ENCODE data around the gene IFT122.

Gene IFT122

GRCh38 chr3:129428007-129428375 lies 12.0 kb upstream of the IFT122 start:
- no peak overlapping the region for H3K27ac ChIP-seq (ENCODE audit: low read depth, low read length)
- peak overlapping the region; percentile 81 for H3K4me3 ChIP-seq (ENCODE audit: low read depth, low read length)
- peak overlapping the region; percentile 61 for H2AFZ ChIP-seq (ENCODE audit: low read length, unreplicated experiment)
- no peaks in the 10 kb centered on the region; the same call in 1 of the 2 replicates for H3K27me3 ChIP-seq (ENCODE audit: insufficient read depth, low read length)
- peaks cover 10% of the 10 kb centered on the region for H3K4me1 ChIP-seq (ENCODE audit: control insufficient read depth, insufficient read depth, low read length, unreplicated experiment)
- H3K79me2 ChIP-seq (ENCODE audit: control insufficient read depth, insufficient read depth, low read length, unreplicated experiment) = no peaks in the 10 kb centered on the region
- peaks cover 17% of the 10 kb centered on the region for H3K36me3 ChIP-seq (ENCODE audit: insufficient read depth, low read length)

- H3K27me3 ChIP-seq (ENCODE audit: insufficient read depth, low read length) = no peaks in the 10 kb centered on the region; the same call in 1 of the 2 replicates
- H3K4me1 ChIP-seq (ENCODE audit: control insufficient read depth, insufficient read depth, low read length, unreplicated experiment) = peaks cover 10% of the 10 kb centered on the region
- H3K27ac ChIP-seq (ENCODE audit: low read depth, low read length) = peak within 1 kb of the TSS; percentile 21; the same call in 1 of the 2 replicates
- H3K4me3 ChIP-seq (ENCODE audit: low read depth, low read length) = peak within 1 kb of the TSS; percentile 81
- H3K36me3 ChIP-seq (ENCODE audit: insufficient read depth, low read length) = peaks cover 22% of the 10 kb centered on the region
- no peaks in the 10 kb centered on the region for H3K79me2 ChIP-seq (ENCODE audit: control insufficient read depth, insufficient read depth, low read length, unreplicated experiment)
- peak within 1 kb of the TSS; percentile 71 for H2AFZ ChIP-seq (ENCODE audit: low read length, unreplicated experiment)
Measured at GRCh38 chr3:129428376-129429079, 11.5 kb upstream of the IFT122 start, which contains the start of gene EFCAB12. Gene EFCAB12, minus strand, starts transcription at chr3:129428636. Its CDS starts 148 bp downstream, at chr3:129428488.

GRCh38 chr3:129429080-129429451 lies 11.0 kb upstream of the IFT122 start:
- peaks cover 27% of the 10 kb centered on the region for H3K36me3 ChIP-seq (ENCODE audit: insufficient read depth, low read length)
- peak overlapping the region; percentile 21; the same call in 1 of the 2 replicates for H3K27ac ChIP-seq (ENCODE audit: low read depth, low read length)
- peak overlapping the region; percentile 71 for H2AFZ ChIP-seq (ENCODE audit: low read length, unreplicated experiment)
- no peaks in the 10 kb centered on the region for H3K79me2 ChIP-seq (ENCODE audit: control insufficient read depth, insufficient read depth, low read length, unreplicated experiment)
- no peaks in the 10 kb centered on the region; the same call in 1 of the 2 replicates for H3K27me3 ChIP-seq (ENCODE audit: insufficient read depth, low read length)
- peaks cover 6% of the 10 kb centered on the region for H3K4me1 ChIP-seq (ENCODE audit: control insufficient read depth, insufficient read depth, low read length, unreplicated experiment)
- peak overlapping the region; percentile 81 for H3K4me3 ChIP-seq (ENCODE audit: low read depth, low read length)

- no peak overlapping the region for H3K27ac ChIP-seq (ENCODE audit: low read depth, low read length)
- peaks cover 30% of the 10 kb centered on the region for H3K36me3 ChIP-seq (ENCODE audit: insufficient read depth, low read length)
Measured at GRCh38 chr3:129429602-129430001, 10.4 kb upstream of the IFT122 start.

GRCh38 chr3:129432036-129432435 lies 8.0 kb upstream of the IFT122 start:
- H3K27ac ChIP-seq (ENCODE audit: low read depth, low read length) = no peak overlapping the region
- peaks cover 43% of the 10 kb centered on the region for H3K36me3 ChIP-seq (ENCODE audit: insufficient read depth, low read length)
- no peaks in the 10 kb centered on the region; the same call in 1 of the 2 replicates for H3K27me3 ChIP-seq (ENCODE audit: insufficient read depth, low read length)
- peaks cover 28% of the 10 kb centered on the region for H3K4me1 ChIP-seq (ENCODE audit: control insufficient read depth, insufficient read depth, low read length, unreplicated experiment)
- no peak overlapping the region for H2AFZ ChIP-seq (ENCODE audit: low read length, unreplicated experiment)
- H3K4me3 ChIP-seq (ENCODE audit: low read depth, low read length) = no peak overlapping the region
- peaks cover 18% of the 10 kb centered on the region for H3K79me2 ChIP-seq (ENCODE audit: control insufficient read depth, insufficient read depth, low read length, unreplicated experiment)

More at GRCh38 chr3:129429602-129430001, 10.4 kb upstream of the IFT122 start:
- Histone ChIP-seq H3K79me2 (ENCODE audit: control insufficient read depth, insufficient read depth, low read length, unreplicated experiment) (no peaks in the 10 kb centered on the region), H3K27me3 (ENCODE audit: insufficient read depth, low read length) (no peaks in the 10 kb centered on the region; the same call in 1 of the 2 replicates), H3K4me1 (ENCODE audit: control insufficient read depth, insufficient read depth, low read length, unreplicated experiment) (peaks cover 6% of the 10 kb centered on the region), H3K4me3 (ENCODE audit: low read depth, low read length) (no peak overlapping the region), H2AFZ (ENCODE audit: low read length, unreplicated experiment) (no peak overlapping the region)

- Histone ChIP-seq H3K27ac (ENCODE audit: low read depth, low read length) (no peak overlapping the region), H2AFZ (ENCODE audit: low read length, unreplicated experiment) (no peak overlapping the region), H3K4me1 (ENCODE audit: control insufficient read depth, insufficient read depth, low read length, unreplicated experiment) (peaks cover 29% of the 10 kb centered on the region), H3K4me3 (ENCODE audit: low read depth, low read length) (no peak overlapping the region), H3K27me3 (ENCODE audit: insufficient read depth, low read length) (no peaks in the 10 kb centered on the region; the same call in 1 of the 2 replicates), H3K36me3 (ENCODE audit: insufficient read depth, low read length) (peaks cover 45% of the 10 kb centered on the region), H3K79me2 (ENCODE audit: control insufficient read depth, insufficient read depth, low read length, unreplicated experiment) (peaks cover 22% of the 10 kb centered on the region)
Measured at GRCh38 chr3:129432671-129433070, 7.4 kb upstream of the IFT122 start.

- Histone ChIP-seq H3K79me2 (ENCODE audit: control insufficient read depth, insufficient read depth, low read length, unreplicated experiment) (peaks cover 31% of the 10 kb centered on the region), H3K27ac (ENCODE audit: low read depth, low read length) (no peak overlapping the region), H3K4me1 (ENCODE audit: control insufficient read depth, insufficient read depth, low read length, unreplicated experiment) (peaks cover 34% of the 10 kb centered on the region), H3K36me3 (ENCODE audit: insufficient read depth, low read length) (peaks cover 45% of the 10 kb centered on the region), H3K4me3 (ENCODE audit: low read depth, low read length) (no peak overlapping the region), H2AFZ (ENCODE audit: low read length, unreplicated experiment) (no peak overlapping the region), H3K27me3 (ENCODE audit: insufficient read depth, low read length) (no peaks in the 10 kb centered on the region)
Measured at GRCh38 chr3:129433565-129433964, 6.5 kb upstream of the IFT122 start.

- Histone ChIP-seq H3K36me3 (ENCODE audit: insufficient read depth, low read length) (peaks cover 45% of the 10 kb centered on the region), H3K4me1 (ENCODE audit: control insufficient read depth, insufficient read depth, low read length, unreplicated experiment) (peaks cover 30% of the 10 kb centered on the region), H3K27ac (ENCODE audit: low read depth, low read length) (no peak overlapping the region), H3K4me3 (ENCODE audit: low read depth, low read length) (no peak overlapping the region), H2AFZ (ENCODE audit: low read length, unreplicated experiment) (no peak overlapping the region), H3K27me3 (ENCODE audit: insufficient read depth, low read length) (no peaks in the 10 kb centered on the region), H3K79me2 (ENCODE audit: control insufficient read depth, insufficient read depth, low read length, unreplicated experiment) (peaks cover 36% of the 10 kb centered on the region)
Measured at GRCh38 chr3:129434140-129434539, 5.9 kb upstream of the IFT122 start.

- H3K4me3 ChIP-seq (ENCODE audit: low read depth, low read length) = peak overlapping the region; percentile 12; the same call in 1 of the 2 replicates
- H3K79me2 ChIP-seq (ENCODE audit: control insufficient read depth, insufficient read depth, low read length, unreplicated experiment) = peaks cover 42% of the 10 kb centered on the region
- H3K27ac ChIP-seq (ENCODE audit: low read depth, low read length) = no peak overlapping the region
- H3K4me1 ChIP-seq (ENCODE audit: control insufficient read depth, insufficient read depth, low read length, unreplicated experiment) = peaks cover 30% of the 10 kb centered on the region
- H3K27me3 ChIP-seq (ENCODE audit: insufficient read depth, low read length) = no peaks in the 10 kb centered on the region
- no peak overlapping the region for H2AFZ ChIP-seq (ENCODE audit: low read length, unreplicated experiment)
- peaks cover 45% of the 10 kb centered on the region for H3K36me3 ChIP-seq (ENCODE audit: insufficient read depth, low read length)
Measured at GRCh38 chr3:129435367-129435766, 4.7 kb upstream of the IFT122 start.

GRCh38 chr3:129439226-129439816 lies 703 bp upstream of the IFT122 start:
- Histone ChIP-seq H3K79me2 (ENCODE audit: control insufficient read depth, insufficient read depth, low read length, unreplicated experiment) (peaks cover 63% of the 10 kb centered on the region), H3K27ac (ENCODE audit: low read depth, low read length) (peak overlapping the region; percentile 53), H3K4me1 (ENCODE audit: control insufficient read depth, insufficient read depth, low read length, unreplicated experiment) (peaks cover 64% of the 10 kb centered on the region)

More at GRCh38 chr3:129439226-129439816, 703 bp upstream of the IFT122 start:
- Histone ChIP-seq H2AFZ (ENCODE audit: low read length, unreplicated experiment) (peak overlapping the region; percentile 92), H3K27me3 (ENCODE audit: insufficient read depth, low read length) (no peaks in the 10 kb centered on the region), H3K4me3 (ENCODE audit: low read depth, low read length) (peak overlapping the region; percentile 95), H3K36me3 (ENCODE audit: insufficient read depth, low read length) (peaks cover 16% of the 10 kb centered on the region)
